HK-2 (cell line): Measurements from ENCODE around the gene IDH3G.

Experiments
- DNase-seq: peaks from one replicate; pipeline ENCODE4 v3.0.0-alpha.2; 2018; ENCODE audit not compliant: unreplicated experiment

IDH3G gene

DNA sequence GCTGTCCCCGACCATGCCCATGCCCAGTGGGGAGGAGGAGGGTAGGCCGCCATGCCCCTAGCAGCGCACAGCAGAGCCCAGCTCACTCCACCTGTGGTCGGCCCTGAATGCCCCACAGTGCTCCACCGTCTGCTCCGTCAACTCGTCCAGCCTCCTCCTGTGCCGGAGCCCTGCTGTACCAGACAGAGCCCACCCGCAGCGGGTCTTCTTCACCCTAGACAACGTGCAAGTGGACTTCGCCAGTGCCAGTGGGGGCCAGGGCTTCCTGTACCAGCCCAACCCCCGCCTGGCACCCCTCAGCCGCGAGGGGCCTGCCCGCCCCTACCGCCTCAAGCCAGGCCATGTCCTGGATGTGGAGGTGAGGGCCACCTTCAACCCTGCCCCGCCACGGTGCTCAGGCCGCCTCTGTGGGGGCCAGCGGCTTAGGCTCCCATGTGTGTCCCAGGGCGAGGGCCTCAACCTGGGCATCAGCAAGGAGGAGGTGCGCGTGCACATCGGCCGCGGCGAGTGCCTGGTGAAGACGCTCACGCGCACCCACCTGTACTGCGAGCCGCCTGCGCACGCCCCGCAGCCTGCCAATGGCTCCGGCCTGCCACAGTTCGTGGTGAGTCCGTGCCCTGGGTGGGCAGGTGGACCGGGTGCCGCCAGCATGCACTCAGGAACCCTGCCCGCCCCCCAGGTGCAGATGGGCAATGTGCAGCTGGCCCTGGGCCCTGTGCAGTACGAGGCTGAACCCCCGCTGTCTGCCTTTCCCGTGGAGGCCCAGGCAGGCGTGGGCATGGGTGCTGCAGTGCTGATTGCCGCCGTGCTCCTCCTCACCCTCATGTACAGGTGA lies 20.2 kb downstream of the IDH3G start:
- DNase-seq = no peak

GRCh38 chrX:153773218-153773611 lies 21.0 kb downstream of the IDH3G start:
- no peak for DNase-seq

GRCh38 chrX:153772316-153773217 lies 21.6 kb downstream of the IDH3G start:
- no peak for DNase-seq

GRCh38 chrX:153771415-153772315 lies 22.5 kb downstream of the IDH3G start:
- DNase-seq = no peak

DNA sequence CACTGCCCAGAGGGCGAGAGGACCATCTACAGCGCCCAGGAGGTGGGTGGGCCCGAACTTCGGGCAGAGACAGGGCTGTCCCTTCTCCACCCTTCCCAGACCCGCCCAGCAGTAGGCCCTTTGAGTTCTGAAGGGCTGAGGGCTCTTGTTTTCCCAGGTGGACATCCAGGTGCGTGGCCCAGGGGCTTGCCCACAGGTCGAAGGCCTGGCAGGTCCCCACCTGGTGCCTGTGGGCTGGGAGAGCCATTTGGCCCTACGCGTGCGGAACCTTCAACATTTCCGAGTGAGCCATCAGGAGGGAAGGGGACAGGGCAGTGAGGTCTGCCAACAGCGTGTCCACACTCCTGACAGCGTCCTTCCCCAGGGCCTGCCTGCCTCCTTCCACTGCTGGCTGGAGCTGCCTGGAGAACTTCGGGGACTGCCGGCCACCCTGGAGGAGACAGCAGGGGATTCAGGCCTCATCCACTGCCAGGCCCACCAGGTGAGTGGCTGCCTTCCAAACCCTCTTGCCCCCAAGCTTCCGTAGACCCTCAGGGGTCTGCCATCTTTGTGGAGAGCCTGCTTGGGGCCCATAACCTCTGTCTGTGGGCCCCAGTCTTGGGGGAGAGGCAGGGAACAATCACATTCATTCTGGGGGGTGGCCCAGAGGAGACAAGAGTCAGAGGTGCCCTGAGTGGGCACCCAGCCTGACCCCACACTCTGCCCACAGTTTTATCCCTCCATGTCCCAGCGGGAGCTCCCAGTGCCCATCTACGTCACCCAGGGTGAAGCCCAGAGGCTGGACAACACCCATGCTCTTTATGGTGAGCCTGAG lies 23.4 kb downstream of the IDH3G start:
- no peak for DNase-seq

DNA sequence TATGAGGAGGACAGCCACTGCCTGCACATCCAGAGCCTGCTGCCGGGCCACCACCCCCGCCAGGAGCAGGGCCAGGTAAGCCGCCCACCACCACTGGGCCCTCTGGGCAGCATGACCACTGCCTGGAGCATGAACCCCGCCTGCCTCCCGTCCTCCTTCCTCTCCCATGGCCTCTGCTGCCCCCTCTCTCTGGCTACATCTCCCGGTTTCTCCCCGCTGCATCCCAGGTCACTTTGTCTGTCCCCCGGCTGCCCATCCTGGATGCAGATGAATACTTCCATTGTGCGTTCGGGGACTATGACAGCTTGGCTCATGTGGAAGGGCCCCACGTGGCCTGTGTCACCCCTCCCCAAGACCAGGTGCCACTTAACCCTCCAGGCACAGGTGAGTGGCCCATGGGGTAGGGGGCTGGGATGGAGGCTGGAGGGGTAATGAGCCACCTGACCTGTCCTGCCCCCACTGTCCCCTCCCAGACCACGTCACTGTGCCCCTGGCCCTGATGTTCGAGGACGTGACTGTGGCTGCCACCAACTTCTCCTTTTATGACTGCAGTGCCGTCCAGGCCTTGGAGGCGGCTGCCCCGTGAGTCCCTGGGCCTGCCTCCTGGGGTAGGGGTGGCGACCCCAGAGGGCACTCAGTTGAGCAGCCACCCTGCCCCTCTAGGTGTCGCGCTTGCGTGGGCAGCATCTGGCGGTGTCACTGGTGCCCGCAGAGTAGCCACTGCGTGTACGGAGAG lies 24.1 kb downstream of the IDH3G start:
- DNase-seq = no peak

GRCh38 chrX:153769158-153769864 lies 24.9 kb downstream of the IDH3G start:
- no peak for DNase-seq

GRCh38 chrX:153768311-153769157 lies 25.6 kb downstream of the IDH3G start:
- no peak for DNase-seq

DNA sequence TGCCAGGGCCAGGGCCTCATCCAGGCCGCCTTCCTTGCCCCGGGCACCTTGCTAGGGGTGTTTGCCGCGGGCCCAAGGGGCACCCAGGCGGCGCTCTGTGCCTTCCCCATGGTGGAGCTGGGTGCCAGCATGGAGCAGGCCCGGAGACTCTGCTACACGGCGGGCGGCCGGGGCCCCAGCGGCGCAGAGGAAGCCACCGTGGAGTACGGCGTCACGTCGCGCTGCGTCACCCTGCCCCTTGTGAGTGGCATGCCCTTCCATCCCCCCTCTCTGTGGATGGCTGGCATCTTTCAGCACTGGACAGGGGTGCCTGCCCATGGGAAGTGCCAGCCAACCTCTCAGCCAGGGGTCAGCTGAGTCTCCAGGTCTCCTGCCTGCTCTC lies 26.5 kb downstream of the IDH3G start:
- no peak for DNase-seq

- DNase-seq = no peak
These were observed 27.1 kb downstream of the IDH3G start for GRCh38 chrX:153766871-153767673.

DNA sequence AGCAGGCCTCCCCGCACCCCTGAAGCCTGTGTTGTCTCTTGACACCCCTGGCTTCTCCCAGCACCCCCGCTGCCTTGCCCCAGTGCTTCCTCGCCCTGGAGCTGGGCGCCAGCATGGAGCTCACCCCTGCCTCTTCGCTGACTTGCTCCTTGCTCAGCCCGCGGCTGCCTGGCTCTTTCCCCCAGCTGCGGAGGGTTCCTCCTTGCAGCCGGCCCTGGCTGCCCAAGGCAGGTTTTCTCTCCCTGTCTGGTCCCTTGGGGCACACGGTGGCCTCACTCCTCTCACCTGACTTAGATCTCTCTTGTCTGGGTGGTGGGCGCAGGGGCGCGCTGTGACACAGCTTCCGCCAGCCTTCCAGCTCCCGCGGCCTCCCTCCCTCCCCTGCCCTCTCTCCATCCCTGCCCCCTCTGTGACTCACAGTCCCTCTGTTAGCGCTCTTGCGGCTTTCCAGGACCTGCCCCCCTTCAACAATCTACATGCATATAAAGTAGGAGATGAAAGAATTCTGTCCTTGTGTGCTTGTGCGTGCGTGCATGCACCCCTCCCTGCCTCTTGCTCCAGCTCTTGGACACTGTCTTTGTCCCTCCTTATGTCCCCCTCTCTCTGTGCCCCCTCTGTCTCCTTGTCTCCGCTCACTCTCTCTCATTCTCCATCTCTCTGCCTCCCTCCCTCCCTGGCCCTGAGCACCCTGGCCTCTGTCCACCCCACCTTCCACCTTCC lies 27.9 kb downstream of the IDH3G start:
- DNase-seq = peak; percentile 76

- DNase-seq = peak; percentile 53
These were observed 28.8 kb downstream of the IDH3G start for GRCh38 chrX:153765138-153766079.

GRCh38 chrX:153764786-153765137 lies 29.4 kb downstream of the IDH3G start:
- DNase-seq = no peak

DNA sequence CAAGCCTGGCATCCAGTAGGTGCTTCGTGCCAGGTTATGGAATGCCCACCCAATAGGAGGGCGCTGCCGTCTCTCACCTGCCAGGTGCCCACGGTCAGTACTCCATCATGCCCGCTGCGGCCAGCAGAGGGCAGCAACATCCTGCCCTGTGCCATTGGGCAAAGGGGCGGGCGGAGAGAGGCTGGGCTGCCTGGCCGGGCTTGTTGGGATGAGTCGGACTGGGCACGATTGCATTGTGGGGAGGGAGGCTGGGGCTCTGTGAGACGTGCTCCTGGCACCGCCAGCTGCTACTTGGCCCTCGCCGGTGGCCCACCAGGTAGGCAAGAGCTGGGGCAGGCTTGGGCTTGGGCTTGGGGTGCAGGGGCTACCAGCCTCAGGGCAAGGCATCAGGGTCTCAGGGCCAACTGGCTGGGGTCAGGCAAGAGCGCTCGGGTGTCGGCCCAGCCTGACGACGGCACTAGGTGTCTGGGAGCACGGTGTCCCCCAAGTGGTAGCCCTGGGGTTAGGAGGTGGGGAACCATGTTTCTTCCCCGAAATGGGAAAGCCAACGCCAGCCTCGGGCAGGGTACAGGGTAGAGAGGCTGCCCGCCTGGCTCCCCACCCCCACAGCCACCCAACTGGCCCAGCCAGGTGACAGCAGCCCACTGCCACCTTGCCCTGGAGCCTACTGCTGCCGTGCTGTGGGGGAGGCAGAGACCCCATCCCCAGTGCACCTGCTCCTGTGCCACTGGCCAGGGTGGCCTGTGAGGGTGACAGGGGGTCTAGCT lies 30.0 kb downstream of the IDH3G start, which contains the start of gene PLXNB3:
TSS of gene PLXNB3 (plus strand) at position 261 of the 767 bp plus-strand sequence. CDS start 1,287 bp downstream, outside the sequence.
- peak; percentile 89 for DNase-seq

DNA sequence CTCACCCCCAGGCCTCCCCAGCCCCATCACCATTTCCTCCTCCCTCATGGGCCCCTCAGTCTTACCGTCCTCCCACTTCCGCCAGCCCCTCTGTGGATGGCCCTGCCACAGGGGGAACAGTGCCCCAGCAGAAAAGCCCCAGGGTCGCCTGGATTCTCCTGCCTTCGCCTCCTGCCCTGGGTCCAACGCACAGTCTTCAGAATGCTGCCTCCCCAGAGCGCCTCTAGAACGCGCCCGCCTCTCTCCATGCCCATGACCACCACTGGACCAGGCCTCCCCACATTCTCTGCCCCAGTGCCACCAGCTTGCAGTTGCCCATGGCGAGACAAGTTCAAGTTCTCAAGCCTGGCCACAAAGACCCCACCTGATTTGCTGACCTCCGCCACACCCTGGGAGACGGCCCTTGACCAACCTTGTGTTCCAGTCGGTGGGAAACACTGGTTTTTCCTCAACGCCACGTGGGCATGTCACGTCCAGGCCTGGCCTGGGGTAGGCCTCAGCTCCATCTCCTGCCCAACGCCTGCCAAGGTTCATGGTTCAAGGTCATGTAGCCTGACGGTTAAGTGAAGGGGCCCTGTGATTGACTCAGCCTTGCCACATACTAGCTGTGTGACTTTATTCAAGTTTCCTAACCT lies 30.8 kb downstream of the IDH3G start:
- DNase-seq = no peak
